Measurements from ENCODE around the gene ELP4. TPM values are rescaled to one million over a fixed set of nuclear protein-coding genes. Genes with fewer than 3 reads are reported as not detected.

The ELP4 gene
- total and polyA plus RNA-seq, 2 donors (not counting 1 experiment from before 2014, with no cell fraction given) = 7.1 to 31.3 TPM

DNA sequence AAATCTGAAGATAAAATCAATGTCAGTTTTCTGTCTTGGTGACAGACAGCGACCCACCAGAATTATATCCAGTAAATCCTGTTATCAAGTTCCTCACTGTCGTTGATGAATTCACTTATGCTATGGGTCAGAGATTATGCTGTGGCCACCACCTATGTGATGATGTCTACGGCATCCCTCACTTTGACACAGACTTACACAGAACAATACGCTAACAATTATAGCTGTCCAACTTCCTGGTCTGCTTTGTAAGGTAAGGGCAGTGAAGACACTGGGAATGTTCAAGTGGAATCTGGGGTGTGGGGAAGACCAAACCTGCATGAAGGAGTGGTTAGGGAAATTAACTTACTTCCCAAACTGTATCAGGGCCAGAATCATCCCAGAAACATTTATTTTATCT, 320.8 kb downstream of the ELP4 start:
- 100% methylated on average over 1 of the region's 4 CpGs for whole genome bisulfite sequencing (ENCODE audit: insufficient coverage)
- Mint-ChIP-seq H3K27me3 (peaks cover 39% of the 10 kb centered on the region), H3K9me3 (ENCODE audit: insufficient read depth) (no peaks in the 10 kb centered on the region), H3K4me1 (peaks cover 9% of the 10 kb centered on the region), H3K27ac (no peak overlapping the region), H3K4me3 (no peak overlapping the region)
- Histone ChIP-seq H2AFZ (ENCODE audit: insufficient read depth, low read depth, low read length, poor library complexity, severe bottlenecking) (no peak overlapping the region), H3K27me3 (replicated peaks in 1 of 4; ENCODE audit: control extremely low read depth in 1 of 4, control insufficient read depth in 3 of 4, insufficient read depth in 4 of 4, low read length in 3 of 4) (peaks cover 0 to 50% (median 37%) of the 10 kb centered on the region in 4 experiments), H3K79me2 (ENCODE audit: control insufficient read depth, insufficient read depth, low read length) (no peaks in the 10 kb centered on the region), H3K9ac (ENCODE audit: low read length) (no peak overlapping the region), H3K9me3 (ENCODE audit: control extremely low read depth in 1 of 3, control insufficient read depth in 2 of 3, insufficient read depth in 1 of 3, low read length in 2 of 3) (peaks cover 0 to 14% (median 0%) of the 10 kb centered on the region in 3 donors), H3K4me1 (ENCODE audit: control insufficient read depth in 2 of 2, insufficient read depth in 2 of 2, low read length in 2 of 2) (peaks cover 0 to 10% of the 10 kb centered on the region in 2 donors), H4K20me1 (ENCODE audit: control insufficient read depth, insufficient read depth, low read length, poor library complexity, severe bottlenecking) (no peaks in the 10 kb centered on the region), H3K4me3 (ENCODE audit: control extremely low read depth in 1 of 5, extremely low read depth in 1 of 5, insufficient read depth in 1 of 5, low read depth in 2 of 5, low read length in 4 of 5) (no peak overlapping the region), H3K36me3 (replicated peaks in 1 of 2; ENCODE audit: control extremely low read depth in 1 of 2, control insufficient read depth in 1 of 2, extremely low read depth in 1 of 2, insufficient read depth in 2 of 2, low read length in 1 of 2) (no peaks in the 10 kb centered on the region), H3K4me2 (replicated peaks; ENCODE audit: low read depth, low read length, poor library complexity, severe bottlenecking) (no peak overlapping the region), H3K27ac (ENCODE audit: low read length in 2 of 2) (no peak overlapping the region)
- DNase-seq = no peak
- ATAC-seq (ENCODE audit: low read depth) = no peak
- TF ChIP-seq, protein P1, sequence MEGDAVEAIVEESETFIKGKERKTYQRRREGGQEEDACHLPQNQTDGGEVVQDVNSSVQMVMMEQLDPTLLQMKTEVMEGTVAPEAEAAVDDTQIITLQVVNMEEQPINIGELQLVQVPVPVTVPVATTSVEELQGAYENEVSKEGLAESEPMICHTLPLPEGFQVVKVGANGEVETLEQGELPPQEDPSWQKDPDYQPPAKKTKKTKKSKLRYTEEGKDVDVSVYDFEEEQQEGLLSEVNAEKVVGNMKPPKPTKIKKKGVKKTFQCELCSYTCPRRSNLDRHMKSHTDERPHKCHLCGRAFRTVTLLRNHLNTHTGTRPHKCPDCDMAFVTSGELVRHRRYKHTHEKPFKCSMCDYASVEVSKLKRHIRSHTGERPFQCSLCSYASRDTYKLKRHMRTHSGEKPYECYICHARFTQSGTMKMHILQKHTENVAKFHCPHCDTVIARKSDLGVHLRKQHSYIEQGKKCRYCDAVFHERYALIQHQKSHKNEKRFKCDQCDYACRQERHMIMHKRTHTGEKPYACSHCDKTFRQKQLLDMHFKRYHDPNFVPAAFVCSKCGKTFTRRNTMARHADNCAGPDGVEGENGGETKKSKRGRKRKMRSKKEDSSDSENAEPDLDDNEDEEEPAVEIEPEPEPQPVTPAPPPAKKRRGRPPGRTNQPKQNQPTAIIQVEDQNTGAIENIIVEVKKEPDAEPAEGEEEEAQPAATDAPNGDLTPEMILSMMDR (IDR thresholded peaks at IDR 0.05) = no peak
- TF ChIP-seq EZH2 (IDR thresholded peaks at IDR 0.05; ENCODE audit: borderline replicate concordance, insufficient read depth, low read depth, low read length, poor library complexity, severe bottlenecking) = no peak
- ChIA-PET POLR2A (no interaction called here), CTCF (no interaction called here)
- intact Hi-C loops (cut with micrococcal nuclease) = no loop called here

DNA sequence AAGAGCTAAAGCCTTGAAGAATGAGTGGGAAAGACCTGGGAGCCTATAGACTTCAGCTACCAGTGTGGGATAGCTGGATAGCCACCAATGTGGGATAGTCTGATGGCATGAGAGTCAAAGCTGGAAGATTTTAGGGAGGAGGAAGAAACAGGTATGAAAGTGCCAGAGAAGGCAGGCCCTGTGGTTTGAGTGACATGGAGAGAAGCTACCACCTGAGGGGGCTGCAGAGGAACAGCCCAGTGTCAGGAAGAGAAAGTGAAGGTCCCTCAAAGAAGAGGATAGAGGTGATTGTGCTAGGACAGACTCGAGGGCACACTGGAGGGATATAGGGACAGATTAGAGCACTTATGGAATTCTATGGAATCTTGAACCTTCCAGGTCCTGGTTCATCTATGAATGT, 324.7 kb downstream of the ELP4 start:
- no peak for DNase-seq
- WGBS (ENCODE audit: insufficient coverage) = 60% methylated on average over 1 of the region's 1 CpG
- H3K9me3 Mint-ChIP-seq (ENCODE audit: insufficient read depth) = no peaks in the 10 kb centered on the region

More for the DNA sequence above, 324.7 kb downstream of the ELP4 start:
- Histone ChIP-seq H2AFZ (ENCODE audit: insufficient read depth, low read depth, low read length, poor library complexity, severe bottlenecking) (no peak overlapping the region), H3K4me3 (ENCODE audit: control extremely low read depth in 1 of 5, extremely low read depth in 1 of 5, insufficient read depth in 1 of 5, low read depth in 2 of 5, low read length in 4 of 5) (no peak overlapping the region), H3K9me3 (ENCODE audit: control extremely low read depth in 1 of 3, control insufficient read depth in 2 of 3, insufficient read depth in 1 of 3, low read length in 2 of 3) (no peaks in the 10 kb centered on the region), H4K20me1 (ENCODE audit: control insufficient read depth, insufficient read depth, low read length, poor library complexity, severe bottlenecking) (no peaks in the 10 kb centered on the region), H3K9ac (ENCODE audit: low read length) (no peak overlapping the region), H3K27ac (ENCODE audit: low read length in 2 of 2) (no peak overlapping the region), H3K36me3 (replicated peaks in 1 of 2; ENCODE audit: control extremely low read depth in 1 of 2, control insufficient read depth in 1 of 2, extremely low read depth in 1 of 2, insufficient read depth in 2 of 2, low read length in 1 of 2) (no peaks in the 10 kb centered on the region), H3K4me2 (replicated peaks; ENCODE audit: low read depth, low read length, poor library complexity, severe bottlenecking) (no peak overlapping the region), H3K27me3 (replicated peaks in 1 of 4; ENCODE audit: control extremely low read depth in 1 of 4, control insufficient read depth in 3 of 4, insufficient read depth in 4 of 4, low read length in 3 of 4) (peaks cover 0 to 30% (median 12%) of the 10 kb centered on the region in 4 experiments), H3K4me1 (ENCODE audit: control insufficient read depth in 2 of 2, insufficient read depth in 2 of 2, low read length in 2 of 2) (no peaks in the 10 kb centered on the region), H3K79me2 (ENCODE audit: control insufficient read depth, insufficient read depth, low read length) (no peaks in the 10 kb centered on the region)
- ChIA-PET CTCF (no interaction called here), POLR2A (no interaction called here)
- Mint-ChIP-seq H3K27me3 (peaks cover 15% of the 10 kb centered on the region), H3K4me1 (no peaks in the 10 kb centered on the region), H3K4me3 (no peak overlapping the region), H3K27ac (no peak overlapping the region)
- TF ChIP-seq EZH2 (IDR thresholded peaks at IDR 0.05; ENCODE audit: borderline replicate concordance, insufficient read depth, low read depth, low read length, poor library complexity, severe bottlenecking) = no peak
- intact Hi-C loops (cut with micrococcal nuclease) = no loop called here
- ATAC-seq (ENCODE audit: low read depth) = no peak

Other genes with a start within 250 kb of the ELP4 start
- gene DCDC1, start 140.0 kb upstream of the ELP4 start, total RNA-seq = not detected in 2 replicates
- not detected in 2 replicates for gene DCDC1, start 140.0 kb upstream of the ELP4 start, polyA plus RNA-seq
- 24.6 and 31.3 TPM in 2 replicates for gene DNAJC24, start 139.9 kb upstream of the ELP4 start, total RNA-seq
- 10.7 and 10.9 TPM in 2 replicates for gene DNAJC24, start 139.9 kb upstream of the ELP4 start, polyA plus RNA-seq
- gene IMMP1L, start 145 bp upstream of the ELP4 start, total RNA-seq = 16.5 and 23.2 TPM in 2 replicates
- 10.2 and 14.3 TPM in 2 replicates for gene IMMP1L, start 145 bp upstream of the ELP4 start, polyA plus RNA-seq

All from B cell (primary cell).